GM12878 (cell line): ENCODE measurements around the gene PALLD.

ENCODE experiments used
- ATF3 ChIP-seq: IDR thresholded peaks from 2 replicates; pipeline ENCODE4 v1.6.1; 2011; ENCODE audit warnings: low read depth, mild to moderate bottlenecking, low read length, moderate library complexity, borderline replicate concordance; ENCODE audit errors: extremely low read depth
- CREB1 ChIP-seq: IDR thresholded peaks from 2 replicates; pipeline ENCODE4 v1.6.1; 2012; ENCODE audit warnings: low read depth, mild to moderate bottlenecking, inconsistent platforms
- CTCF ChIP-seq, 3 experiments: IDR thresholded peaks in 2 of 3; conservative IDR thresholded peaks in 1 of 3; 2 replicates each; pipeline ENCODE4 v1.5.1; 2011; ENCODE audit warnings: low read depth in 3 of 3, low read length in 3 of 3, mild to moderate bottlenecking in 3 of 3, control low read depth in 2 of 3, moderate library complexity in 2 of 3, inconsistent platforms in 1 of 3, mixed read lengths in 1 of 3; ENCODE audit not compliant: control insufficient read depth in 2 of 3, insufficient read depth in 1 of 3; ENCODE audit errors: extremely low read depth in 1 of 3
- FOS ChIP-seq: IDR thresholded peaks from 3 replicates; pipeline ENCODE4 v1.6.1; 2011; ENCODE audit warnings: borderline replicate concordance; ENCODE audit not compliant: insufficient read length; ENCODE audit errors: extremely low read depth
- MAX ChIP-seq: IDR thresholded peaks from 2 replicates; pipeline ENCODE4 v1.6.1; 2012; ENCODE audit warnings: low read depth, low read length, improper control_type of control experiment
- MEF2A ChIP-seq: IDR thresholded peaks from 2 replicates; pipeline ENCODE4 v1.6.1; 2011; ENCODE audit warnings: low read depth, mild to moderate bottlenecking, low read length, moderate library complexity; ENCODE audit not compliant: insufficient read depth
- MTA2 ChIP-seq: fragments of 450-650 bp; IDR thresholded peaks from 2 replicates; pipeline ENCODE4 v1.6.1; 2016; ENCODE audit warnings: low read depth, mild to moderate bottlenecking, moderate library complexity
- POLR2A ChIP-seq: IDR thresholded peaks from 2 replicates; pipeline ENCODE4 v1.6.1; 2011; ENCODE audit warnings: low read depth, mild to moderate bottlenecking, low read length
- RCOR1 ChIP-seq: conservative IDR thresholded peaks from 2 replicates; pipeline ENCODE4 v1.6.1; 2012; ENCODE audit warnings: low read depth, low read length, improper control_type of control experiment
- REST ChIP-seq: IDR thresholded peaks from 2 replicates; pipeline ENCODE4 v1.6.1; 2012; ENCODE audit warnings: mild to moderate bottlenecking, low read depth, low read length
- RFX5 ChIP-seq: IDR thresholded peaks from 2 replicates; pipeline ENCODE4 v1.6.1; 2011; ENCODE audit warnings: low read depth, low read length, improper control_type of control experiment
- TAF1 ChIP-seq: IDR thresholded peaks from 2 replicates; pipeline ENCODE4 v1.6.1; 2011; ENCODE audit warnings: mild to moderate bottlenecking, low read depth, low read length, borderline replicate concordance
- TCF12 ChIP-seq: IDR thresholded peaks from 2 replicates; pipeline ENCODE4 v1.6.1; 2011; ENCODE audit warnings: low read depth, mild to moderate bottlenecking, low read length

GRCh38 chr4:168800926-168801325, 304.1 kb downstream of the PALLD start:
- TF ChIP-seq TAF1 (no peak), CREB1 (no peak), POLR2A (no peak), MEF2A (no peak), CTCF (IDR thresholded peaks at IDR 0.05 in 2 of 3, conservative IDR thresholded peaks at IDR 0.05 in 1 of 3; ENCODE audit: control insufficient read depth in 2 of 3, extremely low read depth in 1 of 3, insufficient read depth in 1 of 3, low read depth in 3 of 3, low read length in 3 of 3) (no peak), ATF3 (no peak), FOS (no peak), RCOR1 (no peak), TCF12 (no peak), MTA2 (no peak), REST (no peak), MAX (no peak), RFX5 (no peak)
